ENCODE measurements around the gene GRIN2A. TPM values are rescaled to one million over a fixed set of nuclear protein-coding genes. Genes with fewer than 3 reads are reported as not detected.
A peak's percentile ranks its signal among the peaks of the same experiment; 100 is the strongest.

GRIN2A gene
- total and polyA plus RNA-seq, 4 donors: 11.2 to 42.6 (median 20.0) TPM

DNA sequence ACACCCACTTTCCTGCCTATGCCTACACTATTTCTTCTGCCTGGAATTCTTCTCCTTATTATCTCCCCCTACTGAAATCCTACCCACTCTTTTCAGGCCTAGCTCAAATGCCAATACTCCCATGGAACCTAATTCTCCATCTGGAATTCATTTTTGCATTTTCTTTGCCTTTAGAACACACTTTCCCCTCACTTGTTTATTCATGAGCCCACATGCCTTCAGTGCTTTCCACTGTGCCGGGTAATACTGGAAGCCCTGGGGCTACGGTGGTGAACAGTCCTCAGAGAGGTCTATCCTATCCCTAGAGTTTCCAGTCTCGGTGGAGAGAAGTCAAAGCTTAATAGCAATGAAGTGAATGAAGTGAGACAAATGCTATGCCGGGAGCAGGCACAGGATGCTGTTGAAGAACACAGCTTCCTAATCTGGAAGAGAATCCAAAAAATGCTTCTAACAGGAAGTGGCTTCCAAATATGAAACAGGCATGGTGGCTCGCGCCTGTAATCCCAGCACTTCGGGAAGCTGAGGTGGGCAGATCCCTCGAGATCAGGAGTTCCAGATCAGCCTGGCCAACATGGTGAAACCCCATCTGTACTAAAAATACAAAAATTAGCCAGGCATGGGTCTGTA lies 322.4 kb downstream of the GRIN2A start:
- H3K27ac ChIP-seq (ENCODE audit: low read depth, low read length): no peak overlapping the region
- no peaks in the 10 kb centered on the region for H3K36me3 ChIP-seq (ENCODE audit: control insufficient read depth, insufficient read depth, low read length)
- H3K4me3 ChIP-seq (ENCODE audit: low read depth, low read length): no peak overlapping the region
- 94% methylated on average over 7 of the region's 8 CpGs for whole genome bisulfite sequencing (ENCODE audit: insufficient coverage)
- no peaks in the 10 kb centered on the region for H3K27me3 ChIP-seq (ENCODE audit: control insufficient read depth, insufficient read depth, low read length)
- H3K4me1 ChIP-seq (ENCODE audit: control insufficient read depth, insufficient read depth, low read length): no peaks in the 10 kb centered on the region
- peak in 1 of 6 donors; percentile 47 for DNase-seq (ENCODE audit: low read depth in 4 of 6, low spot score in 6 of 6)
- H3K9me3 ChIP-seq (ENCODE audit: control insufficient read depth, insufficient read depth, low read length): no peaks in the 10 kb centered on the region

DNA sequence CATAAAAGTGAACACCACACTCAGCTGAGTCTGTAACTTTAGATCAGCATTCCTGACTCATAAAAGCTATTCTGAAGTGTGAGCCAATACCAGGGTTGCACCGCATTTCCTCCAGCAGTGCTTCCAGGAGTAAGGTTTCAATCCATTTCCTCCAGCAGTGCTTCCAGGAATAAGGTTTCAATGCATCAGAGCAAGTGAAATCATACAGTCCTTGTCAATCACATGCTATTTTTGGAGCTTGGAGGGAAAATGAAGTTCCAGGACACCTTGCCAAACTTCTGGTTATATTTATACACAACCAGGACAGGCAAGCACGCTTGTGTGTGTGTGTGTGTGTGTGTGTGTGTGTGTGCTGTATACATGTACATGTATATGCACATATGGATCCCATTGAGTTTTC lies 327.6 kb downstream of the GRIN2A start:
- Histone ChIP-seq H3K27me3 (ENCODE audit: control insufficient read depth, insufficient read depth, low read length) (no peaks in the 10 kb centered on the region), H3K4me3 (ENCODE audit: low read depth, low read length) (no peak overlapping the region), H3K9me3 (ENCODE audit: control insufficient read depth, insufficient read depth, low read length) (no peaks in the 10 kb centered on the region), H3K27ac (ENCODE audit: low read depth, low read length) (no peak overlapping the region), H3K36me3 (ENCODE audit: control insufficient read depth, insufficient read depth, low read length) (no peaks in the 10 kb centered on the region), H3K4me1 (ENCODE audit: control insufficient read depth, insufficient read depth, low read length) (no peaks in the 10 kb centered on the region)
- WGBS (ENCODE audit: insufficient coverage): 83% methylated on average over 1 of the region's 2 CpGs
- peak in 1 of 6 donors; percentile 55 for DNase-seq (ENCODE audit: low read depth in 4 of 6, low spot score in 6 of 6)

DNA sequence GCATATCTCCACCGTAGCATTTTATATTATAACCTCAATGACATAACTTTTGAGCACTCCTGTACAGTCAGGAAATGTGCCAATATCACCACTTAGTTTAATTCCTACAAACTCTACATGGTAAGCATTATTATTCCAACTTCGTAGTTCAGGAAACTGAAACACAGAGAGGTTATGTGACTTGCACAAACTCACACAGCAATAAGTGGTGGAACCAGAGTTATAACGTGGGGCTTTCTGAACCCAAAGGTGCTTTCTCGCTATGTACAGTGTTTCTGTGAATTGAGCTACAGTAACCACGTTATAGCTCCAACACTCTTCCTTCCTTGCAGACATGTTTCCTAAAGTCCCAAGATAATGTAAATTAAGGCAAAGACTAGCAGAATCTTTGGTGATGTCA lies 330.2 kb downstream of the GRIN2A start:
- Histone ChIP-seq H3K4me3 (ENCODE audit: low read depth, low read length) (no peak overlapping the region), H3K27me3 (ENCODE audit: control insufficient read depth, insufficient read depth, low read length) (no peaks in the 10 kb centered on the region), H3K27ac (ENCODE audit: low read depth, low read length) (no peak overlapping the region), H3K9me3 (ENCODE audit: control insufficient read depth, insufficient read depth, low read length) (no peaks in the 10 kb centered on the region), H3K4me1 (ENCODE audit: control insufficient read depth, insufficient read depth, low read length) (no peaks in the 10 kb centered on the region), H3K36me3 (ENCODE audit: control insufficient read depth, insufficient read depth, low read length) (no peaks in the 10 kb centered on the region)
- DNase-seq (ENCODE audit: low read depth in 4 of 6, low spot score in 6 of 6): no peak
- 88% methylated on average over 3 of the region's 5 CpGs for WGBS (ENCODE audit: insufficient coverage)

DNA sequence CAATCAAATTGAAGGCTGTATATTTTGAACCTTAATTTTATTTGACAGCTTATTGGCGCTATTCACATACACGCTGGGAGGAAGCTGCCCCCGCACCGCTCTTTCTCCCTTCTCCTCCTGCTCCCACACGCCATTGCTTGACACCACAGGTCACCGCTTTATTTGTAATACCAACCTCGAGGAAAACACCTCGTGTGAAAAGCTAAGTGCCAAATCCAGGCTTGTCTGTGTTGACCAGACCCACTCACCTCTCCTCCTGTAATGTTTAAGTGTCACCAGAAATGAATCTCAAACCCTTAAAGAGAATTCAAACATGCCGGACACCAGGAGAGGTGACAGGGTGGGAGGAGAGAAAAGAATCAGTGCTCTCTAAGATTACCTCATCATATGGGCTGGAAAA lies 331.4 kb downstream of the GRIN2A start:
- no peak overlapping the region for H3K4me3 ChIP-seq (ENCODE audit: low read depth, low read length)
- H3K9me3 ChIP-seq (ENCODE audit: control insufficient read depth, insufficient read depth, low read length): no peaks in the 10 kb centered on the region
- no peaks in the 10 kb centered on the region for H3K4me1 ChIP-seq (ENCODE audit: control insufficient read depth, insufficient read depth, low read length)
- WGBS (ENCODE audit: insufficient coverage): 52% methylated on average over 8 of the region's 9 CpGs
- peak in 1 of 6 donors; percentile 69 for DNase-seq (ENCODE audit: low read depth in 4 of 6, low spot score in 6 of 6)
- no peaks in the 10 kb centered on the region for H3K36me3 ChIP-seq (ENCODE audit: control insufficient read depth, insufficient read depth, low read length)
- H3K27me3 ChIP-seq (ENCODE audit: control insufficient read depth, insufficient read depth, low read length): no peaks in the 10 kb centered on the region
- no peak overlapping the region for H3K27ac ChIP-seq (ENCODE audit: low read depth, low read length)

DNA sequence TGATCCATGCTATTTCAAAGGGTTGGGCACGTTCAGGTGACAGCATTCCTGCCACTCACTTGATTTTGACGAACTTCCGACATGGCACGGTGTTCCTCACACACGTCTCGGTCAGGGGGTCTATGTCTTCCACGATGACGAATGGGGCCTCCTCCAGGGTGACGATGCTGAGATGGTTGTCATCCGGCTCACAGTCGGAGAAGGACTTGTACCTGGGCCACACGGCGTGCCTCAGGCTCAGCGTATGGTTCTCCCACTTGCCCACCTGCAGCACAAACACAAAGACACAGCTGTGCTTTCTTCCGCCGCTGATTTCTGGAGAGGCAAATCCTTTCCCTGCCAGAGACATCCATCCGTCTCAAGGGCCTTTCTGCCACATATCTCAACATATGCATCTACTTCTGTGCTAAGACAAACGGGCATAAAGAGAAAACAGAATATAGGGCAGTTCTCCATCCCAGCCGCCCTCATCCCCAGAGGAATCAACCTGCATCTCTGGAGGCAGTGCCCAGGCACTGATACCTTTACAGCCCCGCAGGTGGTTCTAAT lies 332.5 kb downstream of the GRIN2A start:
- Histone ChIP-seq H3K27me3 (ENCODE audit: control insufficient read depth, insufficient read depth, low read length) (no peaks in the 10 kb centered on the region), H3K4me3 (ENCODE audit: low read depth, low read length) (no peak overlapping the region), H3K9me3 (ENCODE audit: control insufficient read depth, insufficient read depth, low read length) (no peaks in the 10 kb centered on the region), H3K36me3 (ENCODE audit: control insufficient read depth, insufficient read depth, low read length) (no peaks in the 10 kb centered on the region), H3K27ac (ENCODE audit: low read depth, low read length) (no peak overlapping the region), H3K4me1 (ENCODE audit: control insufficient read depth, insufficient read depth, low read length) (no peaks in the 10 kb centered on the region)
- 78% methylated on average over 19 of the region's 20 CpGs for WGBS (ENCODE audit: insufficient coverage)
- peak in 1 of 6 donors; percentile 38 for DNase-seq (ENCODE audit: low read depth in 4 of 6, low spot score in 6 of 6)

DNA sequence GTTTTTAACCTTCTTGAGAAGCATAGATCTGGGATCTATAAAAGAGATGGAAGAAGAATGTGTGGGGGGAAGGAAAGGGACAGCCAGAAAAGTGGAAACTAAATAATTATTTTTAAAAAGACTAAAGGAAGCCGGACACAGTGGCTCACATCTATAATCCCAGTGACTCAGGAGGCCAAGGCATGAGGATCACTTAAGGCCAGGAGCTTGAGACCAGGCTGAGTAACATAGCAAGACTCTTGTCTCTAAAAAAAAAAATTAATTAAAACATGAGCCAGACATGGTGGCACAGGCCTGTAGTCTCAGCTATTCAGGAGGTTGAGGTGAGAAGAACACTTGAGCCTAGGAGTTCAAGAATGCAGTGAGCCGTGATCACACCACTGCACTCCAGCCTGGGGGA lies 335.1 kb downstream of the GRIN2A start:
- no peak overlapping the region for H3K4me3 ChIP-seq (ENCODE audit: low read depth, low read length)
- H3K4me1 ChIP-seq (ENCODE audit: control insufficient read depth, insufficient read depth, low read length): no peaks in the 10 kb centered on the region
- H3K27ac ChIP-seq (ENCODE audit: low read depth, low read length): no peak overlapping the region
- no CpG with 5 or more reads among the region's 2 CpGs for WGBS (ENCODE audit: insufficient coverage)
- no peak for DNase-seq (ENCODE audit: low read depth in 4 of 6, low spot score in 6 of 6)
- H3K36me3 ChIP-seq (ENCODE audit: control insufficient read depth, insufficient read depth, low read length): no peaks in the 10 kb centered on the region
- no peaks in the 10 kb centered on the region for H3K9me3 ChIP-seq (ENCODE audit: control insufficient read depth, insufficient read depth, low read length)
- no peaks in the 10 kb centered on the region for H3K27me3 ChIP-seq (ENCODE audit: control insufficient read depth, insufficient read depth, low read length)

DNA sequence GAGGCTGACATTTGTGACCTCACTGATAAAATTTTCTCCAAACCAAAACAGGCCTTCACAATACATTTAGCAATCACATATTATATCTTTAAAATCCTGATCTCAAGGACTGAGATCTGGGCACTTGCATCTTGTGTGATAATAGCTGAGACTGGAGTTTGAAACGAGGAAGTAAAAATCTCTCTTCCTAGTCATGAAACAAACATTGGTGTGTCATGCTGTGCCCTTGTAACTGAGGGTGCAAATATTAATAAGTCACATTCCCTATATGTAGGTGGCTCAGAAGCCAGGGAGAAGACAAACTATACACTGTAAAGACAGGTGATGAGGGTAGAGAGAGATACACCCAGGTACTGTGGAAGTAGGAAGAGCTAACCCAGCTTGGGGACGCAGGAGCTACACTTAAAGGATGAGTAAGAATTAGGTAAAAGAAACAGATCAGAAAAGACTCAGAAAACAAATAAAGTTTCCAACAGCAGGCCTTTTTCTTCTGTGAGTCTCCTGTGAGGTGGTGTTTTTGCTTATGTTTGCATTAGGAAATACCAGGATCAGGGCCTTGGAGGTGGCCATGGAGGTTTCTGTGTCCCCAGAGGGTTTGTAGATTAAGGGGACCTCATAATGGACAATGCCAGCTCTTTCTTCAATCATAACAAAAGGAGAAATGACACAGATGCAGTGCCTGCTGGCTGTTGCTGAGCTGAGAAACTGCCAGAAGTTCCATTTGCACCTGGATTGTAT lies 335.7 kb downstream of the GRIN2A start:
- H3K4me1 ChIP-seq (ENCODE audit: control insufficient read depth, insufficient read depth, low read length): no peaks in the 10 kb centered on the region
- H3K27me3 ChIP-seq (ENCODE audit: control insufficient read depth, insufficient read depth, low read length): no peaks in the 10 kb centered on the region
- no peak overlapping the region for H3K4me3 ChIP-seq (ENCODE audit: low read depth, low read length)
- no peak overlapping the region for H3K27ac ChIP-seq (ENCODE audit: low read depth, low read length)
- WGBS (ENCODE audit: insufficient coverage): no CpG with 5 or more reads among the region's 2 CpGs
- H3K36me3 ChIP-seq (ENCODE audit: control insufficient read depth, insufficient read depth, low read length): no peaks in the 10 kb centered on the region
- no peaks in the 10 kb centered on the region for H3K9me3 ChIP-seq (ENCODE audit: control insufficient read depth, insufficient read depth, low read length)
- DNase-seq (ENCODE audit: low read depth in 4 of 6, low spot score in 6 of 6): no peak

DNA sequence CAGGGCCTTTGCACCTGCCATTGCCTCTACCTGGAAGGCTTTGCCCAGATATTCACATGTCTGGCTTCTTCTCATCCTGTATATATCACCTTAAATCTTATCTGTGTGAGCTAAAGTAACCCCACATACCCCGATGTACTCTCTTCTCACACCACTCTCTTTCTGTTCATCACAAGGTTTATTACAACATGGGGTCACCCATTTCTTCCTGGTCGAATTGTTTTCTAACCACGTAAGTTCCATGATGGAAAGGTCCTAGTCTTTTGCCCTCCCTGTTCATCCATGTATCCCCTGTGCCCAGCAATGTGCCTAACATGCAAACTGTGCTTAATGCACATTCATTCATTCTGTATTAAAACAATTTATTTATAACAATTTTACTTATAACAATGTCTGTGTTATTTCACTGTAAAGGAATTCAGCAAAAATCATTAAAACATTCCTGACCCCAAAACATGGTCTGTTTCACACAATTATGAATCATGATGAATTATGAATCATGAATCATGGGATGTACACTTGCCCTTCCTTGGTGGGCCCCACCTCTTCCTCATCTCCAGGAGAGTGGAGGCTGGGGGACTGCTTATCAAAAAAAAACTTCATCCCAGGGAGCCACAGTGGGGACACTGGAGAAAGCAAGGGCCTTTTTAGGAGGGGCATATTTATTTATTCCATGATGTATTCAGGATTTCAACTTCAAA lies 336.4 kb downstream of the GRIN2A start:
- Histone ChIP-seq H3K4me1 (ENCODE audit: control insufficient read depth, insufficient read depth, low read length) (no peaks in the 10 kb centered on the region), H3K27ac (ENCODE audit: low read depth, low read length) (no peak overlapping the region), H3K4me3 (ENCODE audit: low read depth, low read length) (no peak overlapping the region), H3K9me3 (ENCODE audit: control insufficient read depth, insufficient read depth, low read length) (no peaks in the 10 kb centered on the region), H3K27me3 (ENCODE audit: control insufficient read depth, insufficient read depth, low read length) (no peaks in the 10 kb centered on the region), H3K36me3 (ENCODE audit: control insufficient read depth, insufficient read depth, low read length) (no peaks in the 10 kb centered on the region)
- DNase-seq (ENCODE audit: low read depth in 4 of 6, low spot score in 6 of 6): no peak
- 80% methylated on average over 3 of the region's 3 CpGs for WGBS (ENCODE audit: insufficient coverage)

DNA sequence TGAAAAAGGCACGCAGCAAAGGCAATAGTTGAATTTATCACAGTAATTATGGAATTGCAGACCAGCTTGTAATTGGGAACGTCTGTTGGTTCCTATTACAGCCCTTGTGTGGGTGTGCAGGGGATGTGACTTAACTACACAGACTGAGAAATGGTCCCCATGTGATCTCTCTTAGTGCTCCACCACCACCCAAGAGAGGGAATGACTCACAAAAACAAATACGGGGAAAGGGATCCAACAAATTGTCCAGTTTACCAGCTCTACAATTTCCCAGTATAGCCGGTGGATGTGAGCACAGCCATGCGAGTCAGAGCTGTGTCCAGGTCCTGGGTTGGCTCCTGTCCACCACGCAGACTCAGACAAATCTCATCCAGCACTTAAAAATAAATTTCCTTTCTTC lies 337.9 kb downstream of the GRIN2A start:
- no peaks in the 10 kb centered on the region for H3K27me3 ChIP-seq (ENCODE audit: control insufficient read depth, insufficient read depth, low read length)
- no peaks in the 10 kb centered on the region for H3K36me3 ChIP-seq (ENCODE audit: control insufficient read depth, insufficient read depth, low read length)
- WGBS (ENCODE audit: insufficient coverage): 89% methylated on average over 6 of the region's 6 CpGs
- H3K4me3 ChIP-seq (ENCODE audit: low read depth, low read length): no peak overlapping the region
- no peaks in the 10 kb centered on the region for H3K9me3 ChIP-seq (ENCODE audit: control insufficient read depth, insufficient read depth, low read length)
- DNase-seq (ENCODE audit: low read depth in 4 of 6, low spot score in 6 of 6): no peak
- no peak overlapping the region for H3K27ac ChIP-seq (ENCODE audit: low read depth, low read length)
- no peaks in the 10 kb centered on the region for H3K4me1 ChIP-seq (ENCODE audit: control insufficient read depth, insufficient read depth, low read length)

Measured in spinal cord (tissue), 10 donors.